A549 (cell line): ENCODE data around the gene ZNF497. TPM values are rescaled to one million over a fixed set of nuclear protein-coding genes. Genes with fewer than 3 reads are reported as not detected.

Source experiments
- ATAC-seq, 2 experiments: fragments of 200-7000 bp in 1 of 2; fragments of >200 bp in 1 of 2; cut with Nextera tagmentation in 1 of 2; cut with Tn5 transposase in 1 of 2; 3 replicates each; pipeline versions ENCODE4 v1.8.0 to v1.9.1; 2018 to 2020; ENCODE audit warnings: mild to moderate bottlenecking in 1 of 2, moderate library complexity in 1 of 2
- CTCF ChIA-PET: fragments of 300-600 bp; sonication (Branson Sonifier 250); formaldehyde crosslinking; extraction: SDS; loops from one replicate; lab custom pipeline; 2021; ENCODE audit warnings: antibody characterized with exemption, inconsistent platforms; lab: Yijun Ruan, JAX
- POLR2A ChIA-PET: fragments of 350-600 bp; formaldehyde crosslinking; extraction: SDS; loops from one replicate; lab custom pipeline; 2021; ENCODE audit warnings: antibody characterized with exemption, inconsistent platforms; lab: Yijun Ruan, JAX
- DNase-seq, 2 experiments: peaks; one replicate each; pipeline versions ENCODE4 v3.0.0 to v3.0.0-alpha.2; 2011 to 2016; ENCODE audit warnings: low read depth in 1 of 2, low spot score in 1 of 2
- FAIRE-seq: peaks from 2 replicates; lab custom pipeline; 2011; peaks lifted over from hg19 to GRCh38; lab: Jason Lieb, UNC
- H3K27ac ChIP-seq, 2 experiments: fragments of >200 bp; sonication (Bioruptor Twin); formaldehyde crosslinking; 3 replicates each; pipeline ENCODE4 v1.5.1; 2016 to 2017
- H3K4me1 ChIP-seq: fragments of >200 bp; sonication (Bioruptor Twin); formaldehyde crosslinking; 3 replicates; pipeline ENCODE4 v1.6.1; 2016
- H3K4me2 ChIP-seq: fragments of >200 bp; sonication (Bioruptor Twin); formaldehyde crosslinking; 3 replicates; pipeline ENCODE4 v1.6.1; 2016
- H3K4me3 ChIP-seq: fragments of >200 bp; sonication (Bioruptor Twin); formaldehyde crosslinking; 3 replicates; pipeline ENCODE4 v1.5.1; 2016
- H3K9me3 ChIP-seq: fragments of >200 bp; sonication (Bioruptor Twin); formaldehyde crosslinking; 3 replicates; pipeline ENCODE4 v1.6.1; 2016
- BCL3 ChIP-seq: fragments of >200 bp; sonication (Bioruptor Twin); formaldehyde crosslinking; IDR thresholded peaks from 3 replicates; pipeline ENCODE4 v1.6.1; 2016
- BHLHE40 ChIP-seq: IDR thresholded peaks from 2 replicates; pipeline ENCODE4 v1.6.1; 2012; ENCODE audit warnings: low read depth, low read length, inconsistent platforms
- CBX8 ChIP-seq: fragments of 200-600 bp; sonication (generic); IDR thresholded peaks from 2 replicates; pipeline ENCODE4 v1.6.1; 2016
- E2F6 ChIP-seq: IDR thresholded peaks from 2 replicates; pipeline ENCODE4 v1.6.1; 2012; ENCODE audit warnings: low read depth, borderline replicate concordance
- EHF ChIP-seq: fragments of 250-450 bp; sonication (Bioruptor Pico); IDR thresholded peaks from 2 replicates; pipeline ENCODE4 v1.5.0; 2020; ENCODE audit warnings: mild to moderate bottlenecking
- ELK1 ChIP-seq: fragments of 150-350 bp; IDR thresholded peaks from 2 replicates; pipeline ENCODE4 v1.6.1; 2014; ENCODE audit warnings: low read depth, mild to moderate bottlenecking, low read length
- EP300 ChIP-seq, 2 experiments: fragments of >200 bp; sonication (Bioruptor Twin); formaldehyde crosslinking; IDR thresholded peaks; 2 replicates in 1 of 2; 3 replicates in 1 of 2; pipeline ENCODE4 v1.6.1; 2016 to 2017
- FOSL2 ChIP-seq, 2 experiments: fragments of 450-650 bp in 1 of 2; fragments of >200 bp in 1 of 2; sonication (Bioruptor Twin) in 1 of 2; formaldehyde crosslinking; IDR thresholded peaks; 2 replicates each; pipeline versions ENCODE4 v1.5.0 to v1.6.1; 2016 to 2020; ENCODE audit warnings: mild to moderate bottlenecking in 1 of 2, moderate library complexity in 1 of 2
- GATA3 ChIP-seq: IDR thresholded peaks from 2 replicates; pipeline ENCODE4 v1.6.1; 2012; ENCODE audit warnings: borderline replicate concordance
- HDAC2 ChIP-seq: fragments of 200-600 bp; sonication (generic); IDR thresholded peaks from 2 replicates; pipeline ENCODE4 v1.6.1; 2016
- HES2 ChIP-seq: fragments of >200 bp; sonication (Bioruptor Twin); formaldehyde crosslinking; IDR thresholded peaks from 2 replicates; pipeline ENCODE4 v1.6.1; 2016
- HOXA7 ChIP-seq: fragments of 250-450 bp; sonication (Bioruptor Pico); IDR thresholded peaks from 2 replicates; pipeline ENCODE4 v1.5.0; 2020; ENCODE audit warnings: mild to moderate bottlenecking, moderate library complexity
- HOXB5 ChIP-seq: fragments of 250-450 bp; sonication (Bioruptor Pico); IDR thresholded peaks from 2 replicates; pipeline ENCODE4 v1.5.0; 2020; ENCODE audit warnings: mild to moderate bottlenecking, moderate library complexity
- JUN ChIP-seq, 2 experiments: fragments of >200 bp; sonication (Bioruptor Twin); formaldehyde crosslinking; IDR thresholded peaks; 2 replicates in 1 of 2; 3 replicates in 1 of 2; pipeline ENCODE4 v1.6.1; 2016 to 2017
- KDM5A ChIP-seq: fragments of 200-600 bp; sonication (generic); IDR thresholded peaks from 2 replicates; pipeline ENCODE4 v1.6.1; 2016; ENCODE audit warnings: antibody characterized with exemption, mild to moderate bottlenecking
- MAX ChIP-seq: IDR thresholded peaks from 2 replicates; pipeline ENCODE4 v1.6.1; 2012
- MAZ ChIP-seq: fragments of 150-350 bp; IDR thresholded peaks from 2 replicates; pipeline ENCODE4 v1.6.1; 2014; ENCODE audit warnings: antibody characterized with exemption, low read depth, low read length, borderline replicate concordance
- MYC ChIP-seq: IDR thresholded peaks from 2 replicates; pipeline ENCODE4 v1.6.1; 2012; ENCODE audit warnings: mild to moderate bottlenecking, inconsistent platforms, low read length, improper control_type of control experiment, borderline replicate concordance
- NPAS2 ChIP-seq: fragments of 250-450 bp; sonication (Bioruptor Pico); IDR thresholded peaks from 2 replicates; pipeline ENCODE4 v1.8.0; 2022; ENCODE audit warnings: mild to moderate bottlenecking, moderate library complexity, borderline replicate concordance
- NR3C1 ChIP-seq: fragments of >200 bp; sonication (Bioruptor Twin); formaldehyde crosslinking; IDR thresholded peaks from 3 replicates; pipeline ENCODE4 v1.6.1; 2017
- PHF8 ChIP-seq: fragments of 200-600 bp; sonication (generic); IDR thresholded peaks from 2 replicates; pipeline ENCODE4 v1.6.1; 2016; ENCODE audit warnings: low read depth, mild to moderate bottlenecking, antibody characterized with exemption, moderate library complexity, borderline replicate concordance
- POLR2A ChIP-seq: IDR thresholded peaks from 2 replicates; pipeline ENCODE4 v1.6.1; 2012; ENCODE audit warnings: mild to moderate bottlenecking, low read length
- POLR2AphosphoS2 ChIP-seq: conservative IDR thresholded peaks from 2 replicates; pipeline ENCODE4 v1.6.1; 2012; ENCODE audit warnings: low read length, improper control_type of control experiment, inconsistent platforms
- RAD21 ChIP-seq, 2 experiments: fragments of >200 bp in 1 of 2; sonication (Bioruptor Twin) in 1 of 2; formaldehyde crosslinking in 1 of 2; IDR thresholded peaks in 1 of 2; conservative IDR thresholded peaks in 1 of 2; 2 replicates in 1 of 2; 3 replicates in 1 of 2; pipeline ENCODE4 v1.6.1; 2012 to 2018; ENCODE audit warnings: inconsistent platforms in 1 of 2
- RNF2 ChIP-seq: fragments of 200-600 bp; sonication (generic); IDR thresholded peaks from 2 replicates; pipeline ENCODE4 v1.6.1; 2016; ENCODE audit warnings: low read depth, mild to moderate bottlenecking, antibody characterized with exemption, moderate library complexity, borderline replicate concordance
- SMC3 ChIP-seq: fragments of >200 bp; sonication (Bioruptor Twin); formaldehyde crosslinking; IDR thresholded peaks from 3 replicates; pipeline ENCODE4 v1.6.1; 2018; ENCODE audit warnings: inconsistent platforms
- TP53 ChIP-seq: fragments of 250-450 bp; sonication (Bioruptor Pico); IDR thresholded peaks from 2 replicates; pipeline ENCODE4 v1.5.0; 2021; ENCODE audit warnings: mild to moderate bottlenecking, moderate library complexity
- USF2 ChIP-seq: fragments of 450-650 bp; IDR thresholded peaks from 2 replicates; pipeline ENCODE4 v1.6.1; 2014; ENCODE audit warnings: antibody characterized with exemption
- ZNF302 ChIP-seq: fragments of 250-450 bp; sonication (Bioruptor Pico); IDR thresholded peaks from 2 replicates; pipeline ENCODE4 v1.9.0; 2021; ENCODE audit warnings: inconsistent platforms, mild to moderate bottlenecking, moderate library complexity
- WGBS: methylation state at CpG from one replicate; pipeline ENCODE4 v1.1.6; 2017; ENCODE audit errors: missing lambda C conversion rate; 5-methylcytosine and 5-hydroxymethylcytosine counted together
- polyA plus RNA-seq, 4 experiments: library from polyadenylated mRNA; depleted of rRNA in 3 of 4; stranded (reverse); fragments of >200 nt; fragmentation: RNase III in 1 of 4; extraction: RNeasy Plus Mini Kit Qiagen cat#74134 plus additional on column Dnase treatment in 1 of 4; gene quantifications; 2 replicates in 3 of 4; 3 replicates in 1 of 4; pipeline ENCODE4 v1.2.3, GENCODE V29; 2011 to 2017

The ZNF497 gene
- polyA plus RNA-seq, 2 of the 4 experiments (the other 2 are of a cell fraction) = 1.1 to 2.0 TPM

- peak; percentile 99 for DNase-seq
- CTCF ChIA-PET = interaction anchor here (0.6 to 1.1 kb wide), 3 partner anchors 22 to 978 kb away, joined by 3 read pairs; partner anchors contain the start of gene ZSCAN22
- 1% methylated on average over 55 of the region's 55 CpGs for WGBS
- H3K4me1 ChIP-seq = 0 out of 3 replicates have a peak, but pooled peaks cover 4% of the 10 kb centered on the region
- no peak for TF ChIP-seq EHF (CRISPR knock-in tag)
- no peak for TF ChIP-seq NPAS2 (CRISPR knock-in tag)
- TF ChIP-seq USF2 = no peak
- peak; percentile 84 to 89; a peak in 4 of 5 replicates for TF ChIP-seq JUN (IDR thresholded peaks at IDR 0.05)
- 0 out of 2 replicates have a peak, but pooled peaks have one; percentile 49 for TF ChIP-seq E2F6
- TF ChIP-seq SMC3 = no peak; the same call in 2 of the 3 replicates
- peak; percentile 88 for TF ChIP-seq PHF8
- 0 out of 2 replicates have a peak, but pooled peaks have one; percentile 51 for TF ChIP-seq HOXA7 (CRISPR knock-in tag)
- peak; percentile 90; the same call in 1 of the 2 replicates for TF ChIP-seq ELK1
- TF ChIP-seq KDM5A = peak; percentile 47; the same call in 1 of the 2 replicates
- no peak for TF ChIP-seq TP53 (CRISPR knock-in tag)
- TF ChIP-seq RAD21 (conservative IDR thresholded peaks at IDR 0.05 in 1 of 2, IDR thresholded peaks at IDR 0.05 in 1 of 2) = 0 out of 5 replicates have a peak, but pooled peaks of 1 of the 2 experiments have one; percentile 20
- TF ChIP-seq MAZ = no peak
- peak; percentile 91 for TF ChIP-seq MAX
- peak; percentile 97 for TF ChIP-seq POLR2A
- TF ChIP-seq CBX8 = no peak
- TF ChIP-seq BCL3 = peak; percentile 79; the same call in 1 of the 3 replicates
- TF ChIP-seq EP300 (IDR thresholded peaks at IDR 0.05) = no peak
- TF ChIP-seq, all 56 proteins: peak for 10
- peak; percentile 96 for FAIRE-seq
- peak within 1 kb of the TSS; percentile 83 for H3K4me2 ChIP-seq
- peaks cover 66% of the 10 kb centered on the region for H3K9me3 ChIP-seq
- H3K4me3 ChIP-seq = peak within 1 kb of the TSS; percentile 72
- POLR2A ChIA-PET = interaction anchor here (0.6 to 2.3 kb wide), 9 partner anchors 9 to 214 kb away, joined by 3 to 22 read pairs (median 5); partner anchors contain the start of genes ZBTB45, ZNF274, ZNF497 and ZSCAN22
- peak; percentile 100 for ATAC-seq
- peak within 1 kb of the TSS; percentile 77 to 89 for H3K27ac ChIP-seq
These were observed 57.3 kb downstream of the ZNF497 start, which contains the start of gene ERVK3-1 for GRCh38 chr19:58305065-58305931. Gene ERVK3-1, plus strand, starts transcription at chr19:58305377. Its CDS starts 6,792 bp downstream, at chr19:58312169.

GRCh38 chr19:58304748-58305064 lies 57.8 kb downstream of the ZNF497 start:
- peaks cover 66% of the 10 kb centered on the region for H3K9me3 ChIP-seq
- DNase-seq (no peak), FAIRE-seq (no peak), ATAC-seq (peak; percentile 33 to 52)
- POLR2A ChIA-PET = interaction anchor here (0.6 to 2.3 kb wide), 9 partner anchors 8 to 215 kb away, joined by 3 to 22 read pairs (median 5); partner anchors contain the start of genes ZBTB45, ZNF274, ZNF497 and ZSCAN22
- peak overlapping the region; percentile 72 for H3K4me3 ChIP-seq
- WGBS = 51% methylated on average over 7 of the region's 7 CpGs
- TF ChIP-seq EHF (CRISPR knock-in tag) = no peak
- TF ChIP-seq TP53 (CRISPR knock-in tag) = no peak
- TF ChIP-seq HOXB5 (CRISPR knock-in tag) = no peak
- no peak for TF ChIP-seq E2F6
- TF ChIP-seq RNF2 = no peak
- no peak for TF ChIP-seq KDM5A
- no peak for TF ChIP-seq MYC
- TF ChIP-seq ZNF302 (CRISPR knock-in tag) = no peak
- TF ChIP-seq POLR2A = no peak
- TF ChIP-seq BHLHE40 = no peak
- no peak for TF ChIP-seq HDAC2
- no peak for TF ChIP-seq NR3C1
- TF ChIP-seq FOSL2 (IDR thresholded peaks at IDR 0.05) = no peak
- no peak for TF ChIP-seq FOSL2 (CRISPR knock-in tag; IDR thresholded peaks at IDR 0.05)
- TF ChIP-seq GATA3 = no peak
- no peak for TF ChIP-seq HES2
- no peak for TF ChIP-seq POLR2AphosphoS2
- 0 out of 3 replicates have a peak, but pooled peaks cover 4% of the 10 kb centered on the region for H3K4me1 ChIP-seq
- H3K4me2 ChIP-seq = peak overlapping the region; percentile 63
- H3K27ac ChIP-seq = peak overlapping the region; percentile 47 to 68
- CTCF ChIA-PET = interaction anchor here (0.6 to 1.0 kb wide), 2 partner anchors 22 to 978 kb away, joined by 3 read pairs; partner anchors contain the start of gene ZSCAN22
